Measurements from ENCODE around the gene PFKFB1.
"Not testable (repeated sequence)": the region's sequence is repeated elsewhere in the genome, so short reads cannot be mapped to it uniquely, and the experiment has no call there.

PFKFB1 gene

GRCh38 chrX:54992911-54993622 lies 921 bp downstream of the PFKFB1 start:
- no peak for DNase-seq (ENCODE audit: low read depth)

GRCh38 chrX:54991706-54992105 lies 2.3 kb downstream of the PFKFB1 start:
- no peak for DNase-seq (ENCODE audit: low read depth)

GRCh38 chrX:54983306-54983705 lies 10.7 kb downstream of the PFKFB1 start:
- DNase-seq (ENCODE audit: low read depth): not testable (repeated sequence)

GRCh38 chrX:54980334-54980733 lies 13.7 kb downstream of the PFKFB1 start:
- no peak for DNase-seq (ENCODE audit: low read depth)

- DNase-seq (ENCODE audit: low read depth): no peak
These were observed 14.6 kb downstream of the PFKFB1 start for GRCh38 chrX:54979432-54979831.

GRCh38 chrX:54978448-54978847 lies 15.5 kb downstream of the PFKFB1 start:
- peak; percentile 43 for DNase-seq (ENCODE audit: low read depth)

GRCh38 chrX:54977387-54977786 lies 16.6 kb downstream of the PFKFB1 start:
- DNase-seq (ENCODE audit: low read depth): no peak

GRCh38 chrX:54964766-54965497 lies 29.1 kb downstream of the PFKFB1 start:
- DNase-seq (ENCODE audit: low read depth): no peak

GRCh38 chrX:54961750-54962149 lies 32.2 kb downstream of the PFKFB1 start:
- DNase-seq (ENCODE audit: low read depth): no peak

GRCh38 chrX:54950730-54951375 lies 43.1 kb downstream of the PFKFB1 start:
- no peak for DNase-seq (ENCODE audit: low read depth)

- DNase-seq (ENCODE audit: low read depth): no peak
These were observed 48.8 kb downstream of the PFKFB1 start for GRCh38 chrX:54945224-54945623.

- DNase-seq (ENCODE audit: low read depth): no peak
These were observed 49.2 kb downstream of the PFKFB1 start for GRCh38 chrX:54944816-54945215.

GRCh38 chrX:54937416-54937815 lies 56.6 kb downstream of the PFKFB1 start:
- DNase-seq (ENCODE audit: low read depth): no peak

GRCh38 chrX:54935306-54935705 lies 58.7 kb downstream of the PFKFB1 start:
- DNase-seq (ENCODE audit: low read depth): no peak

GRCh38 chrX:54934890-54935289 lies 59.1 kb downstream of the PFKFB1 start:
- no peak for DNase-seq (ENCODE audit: low read depth)

- DNase-seq (ENCODE audit: low read depth): no peak
These were observed 59.9 kb downstream of the PFKFB1 start for GRCh38 chrX:54934058-54934457.

GRCh38 chrX:54933150-54933826 lies 60.7 kb downstream of the PFKFB1 start:
- no peak for DNase-seq (ENCODE audit: low read depth)

GRCh38 chrX:54931107-54931506 lies 62.9 kb downstream of the PFKFB1 start:
- no peak for DNase-seq (ENCODE audit: low read depth)

- DNase-seq (ENCODE audit: low read depth): no peak
These were observed 63.5 kb downstream of the PFKFB1 start for GRCh38 chrX:54930291-54931049.

- no peak for DNase-seq (ENCODE audit: low read depth)
These were observed 65.1 kb downstream of the PFKFB1 start for GRCh38 chrX:54928876-54929275.

- no peak for DNase-seq (ENCODE audit: low read depth)
These were observed 67.0 kb downstream of the PFKFB1 start for GRCh38 chrX:54926978-54927377.

- no peak for DNase-seq (ENCODE audit: low read depth)
These were observed 70.6 kb downstream of the PFKFB1 start for GRCh38 chrX:54923376-54923775.

Measured in iris pigment epithelial cell (primary cell).